A673 (cell line): ENCODE data around the gene BBS9.

Source experiments
- CTCF ChIP-seq: fragments of 300-800, 200-600 bp; sonication (generic); conservative IDR thresholded peaks from 2 replicates; pipeline ENCODE4 v1.5.1; 2017; ENCODE audit warnings: low read depth, mild to moderate bottlenecking, antibody characterized with exemption, low read length, moderate library complexity, mixed read lengths
- EZH2 ChIP-seq: fragments of 200-600 bp; sonication (generic); IDR thresholded peaks from 2 replicates; pipeline ENCODE4 v1.6.1; 2017; ENCODE audit warnings: borderline replicate concordance, low read depth, mild to moderate bottlenecking, mixed read lengths, antibody characterized with exemption, low read length; ENCODE audit not compliant: poor library complexity, severe bottlenecking

- TF ChIP-seq CTCF (no peak), EZH2 (no peak)
Observed at GRCh38 chr7:33612442-33612841, 483.1 kb downstream of the BBS9 start.
